Measurements from ENCODE around the gene RPS6KA6.
"Not testable (repeated sequence)": the region's sequence is repeated elsewhere in the genome, so short reads cannot be mapped to it uniquely, and the experiment has no call there.

RPS6KA6 gene

GRCh38 chrX:84161641-84162040 is 26.4 kb downstream of the RPS6KA6 start:
- no peak for DNase-seq

GRCh38 chrX:84160736-84161135 is 27.3 kb downstream of the RPS6KA6 start:
- DNase-seq: no peak

DNA sequence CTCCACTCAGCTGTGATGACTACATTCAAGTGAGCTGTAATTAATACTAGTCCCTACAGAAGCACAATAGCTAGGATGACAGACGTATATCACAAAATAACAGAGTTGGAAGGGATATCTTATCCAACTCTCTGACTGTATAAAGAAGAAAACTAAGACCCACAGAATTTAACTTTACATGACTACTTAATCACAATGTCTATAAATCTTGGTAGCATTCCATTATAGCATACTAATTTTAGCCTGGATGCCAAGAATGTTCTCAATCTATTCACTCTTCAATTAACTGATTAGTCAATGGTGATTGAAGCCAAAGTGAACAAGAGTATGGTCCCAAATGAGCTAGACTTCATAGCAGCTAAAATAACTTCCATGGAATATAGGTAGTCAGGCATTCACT is 31.2 kb downstream of the RPS6KA6 start:
- no peak for DNase-seq

GRCh38 chrX:84155938-84156337 is 32.1 kb downstream of the RPS6KA6 start:
- no peak for DNase-seq

GRCh38 chrX:84153538-84153937 is 34.5 kb downstream of the RPS6KA6 start:
- DNase-seq: no peak

DNA sequence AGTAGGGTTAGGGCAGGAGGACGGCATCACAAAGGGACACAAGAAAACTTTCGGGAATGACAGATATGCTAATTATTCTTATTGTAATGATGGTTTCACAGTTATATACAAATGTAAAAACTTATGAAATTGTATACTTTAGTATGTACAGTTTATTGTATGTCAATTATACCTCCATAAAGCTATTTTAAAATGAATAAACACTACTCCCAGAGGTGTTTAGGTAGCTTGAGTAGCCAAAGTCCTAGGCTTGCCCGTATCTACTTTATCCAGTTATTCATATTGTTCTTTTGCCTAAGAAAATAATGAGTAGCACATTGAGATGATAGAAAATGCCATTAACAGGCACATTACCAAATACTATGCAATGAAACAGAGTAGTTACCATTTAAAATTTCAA is 43.0 kb downstream of the RPS6KA6 start:
- DNase-seq: no peak

DNA sequence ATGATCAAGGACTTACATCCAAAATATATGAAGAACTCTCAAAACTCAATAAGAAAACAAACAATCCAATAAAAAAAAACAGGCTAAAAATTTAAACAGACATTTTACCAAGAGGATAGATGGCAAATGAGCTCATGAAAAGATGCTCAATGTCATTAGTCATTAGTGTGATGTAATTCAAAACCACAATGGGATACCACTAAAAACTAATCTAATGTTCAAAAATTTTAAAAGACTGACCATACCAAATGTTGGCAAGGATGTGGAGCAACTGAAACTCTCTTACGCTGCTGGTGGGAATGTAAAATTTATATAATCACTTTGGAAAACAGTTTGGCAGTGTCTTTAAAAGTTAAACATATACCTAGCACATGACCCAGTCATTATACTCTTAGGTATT is 43.7 kb downstream of the RPS6KA6 start:
- DNase-seq: no peak

- DNase-seq: no peak
Measured at GRCh38 chrX:84133023-84133422, 55.0 kb downstream of the RPS6KA6 start.

DNA sequence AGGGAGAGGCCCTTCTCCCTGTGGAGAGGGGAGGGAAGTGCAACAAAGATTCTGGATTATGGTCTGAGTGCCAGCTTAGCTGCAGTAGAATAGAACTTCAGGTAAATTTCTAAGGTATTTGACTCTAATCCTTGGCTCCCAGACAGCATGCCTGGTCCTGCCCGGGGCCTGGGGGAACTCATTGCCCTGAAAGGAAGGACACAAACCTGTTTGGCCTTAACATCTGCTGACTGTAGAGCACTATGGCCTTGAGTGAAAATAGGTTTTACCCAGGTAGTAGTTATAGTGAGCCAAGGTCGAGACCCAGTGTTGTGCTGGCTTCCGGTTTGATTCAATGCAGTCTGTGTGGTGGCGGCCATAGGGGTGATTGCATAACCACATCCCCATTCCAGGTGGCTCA is 64.4 kb downstream of the RPS6KA6 start:
- no peak for DNase-seq

DNA sequence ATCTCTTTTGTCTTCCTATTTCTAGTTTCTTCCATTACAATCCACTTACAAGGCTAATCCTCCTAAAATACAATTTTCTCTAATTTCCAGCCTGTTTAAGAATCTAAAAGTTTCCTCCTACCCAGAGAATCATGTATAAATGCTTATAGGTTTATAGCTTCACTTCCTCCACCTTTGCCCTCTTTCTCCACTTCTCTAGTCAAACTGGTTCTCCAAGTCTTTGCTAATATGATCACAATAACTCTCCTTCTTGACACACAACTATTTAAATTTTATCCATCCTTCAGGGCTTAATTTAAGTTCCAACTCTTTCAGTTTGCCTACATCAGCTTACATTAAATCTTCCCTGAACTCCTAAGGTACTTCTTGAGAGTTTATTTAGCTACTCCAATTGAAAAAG is 69.2 kb downstream of the RPS6KA6 start:
- DNase-seq: no peak

- DNase-seq: no peak
Measured at GRCh38 chrX:84118315-84118714, 69.7 kb downstream of the RPS6KA6 start.

GRCh38 chrX:84108584-84108983 is 79.4 kb downstream of the RPS6KA6 start:
- DNase-seq: no peak

- DNase-seq: no peak
Measured at GRCh38 chrX:84099120-84099519, 88.9 kb downstream of the RPS6KA6 start.

GRCh38 chrX:84079479-84080197 is 108.4 kb downstream of the RPS6KA6 start:
- DNase-seq: not testable (repeated sequence)

DNA sequence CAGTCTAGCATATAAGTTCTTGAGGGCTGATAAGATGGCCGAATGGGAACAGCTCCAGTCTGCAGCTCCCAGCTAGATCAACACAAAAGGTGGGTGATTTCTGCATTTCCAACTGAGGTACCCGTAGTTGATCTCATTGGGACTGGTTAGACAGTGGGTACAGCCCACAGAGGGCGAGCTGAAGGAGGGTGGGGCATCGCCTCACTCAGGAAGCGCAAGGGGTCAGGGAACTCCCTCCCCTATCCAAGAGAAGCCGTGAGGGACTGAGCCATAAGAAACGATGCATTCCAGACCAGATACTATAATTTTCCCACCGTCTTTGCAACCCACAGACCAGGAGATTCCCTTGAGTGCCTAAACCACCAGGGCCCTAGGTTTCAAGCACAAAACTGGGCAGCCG is 109.0 kb downstream of the RPS6KA6 start:
- no peak for DNase-seq

DNA sequence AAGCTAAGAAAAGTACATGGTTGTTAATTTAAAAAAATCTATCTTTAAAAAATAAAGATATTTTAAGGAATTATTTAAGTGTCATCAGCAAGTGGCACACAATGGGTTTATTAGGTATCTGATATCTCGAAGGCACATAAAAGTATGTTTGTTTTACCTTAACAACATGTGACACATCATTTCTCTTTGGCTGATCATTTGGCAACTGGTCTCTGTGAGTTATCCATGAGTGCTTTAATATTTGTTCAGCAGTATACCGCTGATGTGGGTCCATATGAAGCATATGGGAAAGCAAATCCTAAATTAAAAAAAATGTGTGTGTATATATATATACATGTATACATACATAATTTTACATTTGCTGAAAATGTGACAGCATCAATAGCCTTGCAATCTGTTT is 123.2 kb downstream of the RPS6KA6 start:
- DNase-seq: no peak

- no peak for DNase-seq
Measured at GRCh38 chrX:84064164-84064563, 123.8 kb downstream of the RPS6KA6 start.

- DNase-seq: peak; percentile 36 to 79
Measured at GRCh38 chrX:84047339-84047738, 140.7 kb downstream of the RPS6KA6 start.

GRCh38 chrX:84046403-84046984 is 141.5 kb downstream of the RPS6KA6 start:
- DNase-seq: peak; percentile 9 to 61

- no peak for DNase-seq
Measured at GRCh38 chrX:84044051-84044450, 143.9 kb downstream of the RPS6KA6 start.

Measured in NCI-H524 (cell line).